Placental epithelial cell (primary cell): ENCODE data around the gene HERC5. TPM values are rescaled to one million over a fixed set of nuclear protein-coding genes. Genes with fewer than 3 reads are reported as not detected.

ENCODE experiments used
- total RNA-seq: library from RNA; depleted of rRNA; stranded (reverse); fragments of >200 nt; gene quantifications from 2 replicates; pipeline ENCODE4 v1.2.3, GENCODE V29; 2012

Gene HERC5
- total RNA-seq: 0.33 TPM in 1 of 2 replicates, not detected in the other

DNA sequence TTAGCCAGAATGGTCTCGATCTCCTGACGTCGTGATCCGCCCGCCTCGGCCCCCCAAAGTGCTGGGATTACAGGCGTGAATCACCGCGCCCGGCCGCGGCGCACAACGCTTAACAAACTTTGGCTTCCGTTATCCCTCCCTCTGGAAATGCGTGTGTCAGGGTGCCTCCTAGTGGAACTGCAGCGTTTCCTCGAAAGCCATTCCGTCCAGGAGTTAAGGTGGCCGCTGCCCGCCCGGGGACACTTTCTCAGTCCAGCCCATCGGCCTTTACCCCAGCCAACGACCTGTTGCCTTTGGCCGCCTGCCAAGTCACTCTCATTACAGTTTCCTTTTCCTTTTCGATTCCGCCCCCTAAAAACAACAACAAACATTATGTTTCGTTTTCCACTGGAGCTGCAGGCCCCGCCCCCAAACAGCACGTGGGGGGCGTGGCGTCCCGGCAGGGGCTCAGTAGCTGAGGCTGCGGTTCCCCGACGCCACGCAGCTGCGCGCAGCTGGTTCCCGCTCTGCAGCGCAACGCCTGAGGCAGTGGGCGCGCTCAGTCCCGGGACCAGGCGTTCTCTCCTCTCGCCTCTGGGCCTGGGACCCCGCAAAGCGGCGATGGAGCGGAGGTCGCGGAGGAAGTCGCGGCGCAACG lies at the start of gene HERC5:
TSS of gene HERC5 (plus strand) at position 450 of the 637 bp plus-strand sequence. CDS start at position 601, 151 bp downstream.

DNA sequence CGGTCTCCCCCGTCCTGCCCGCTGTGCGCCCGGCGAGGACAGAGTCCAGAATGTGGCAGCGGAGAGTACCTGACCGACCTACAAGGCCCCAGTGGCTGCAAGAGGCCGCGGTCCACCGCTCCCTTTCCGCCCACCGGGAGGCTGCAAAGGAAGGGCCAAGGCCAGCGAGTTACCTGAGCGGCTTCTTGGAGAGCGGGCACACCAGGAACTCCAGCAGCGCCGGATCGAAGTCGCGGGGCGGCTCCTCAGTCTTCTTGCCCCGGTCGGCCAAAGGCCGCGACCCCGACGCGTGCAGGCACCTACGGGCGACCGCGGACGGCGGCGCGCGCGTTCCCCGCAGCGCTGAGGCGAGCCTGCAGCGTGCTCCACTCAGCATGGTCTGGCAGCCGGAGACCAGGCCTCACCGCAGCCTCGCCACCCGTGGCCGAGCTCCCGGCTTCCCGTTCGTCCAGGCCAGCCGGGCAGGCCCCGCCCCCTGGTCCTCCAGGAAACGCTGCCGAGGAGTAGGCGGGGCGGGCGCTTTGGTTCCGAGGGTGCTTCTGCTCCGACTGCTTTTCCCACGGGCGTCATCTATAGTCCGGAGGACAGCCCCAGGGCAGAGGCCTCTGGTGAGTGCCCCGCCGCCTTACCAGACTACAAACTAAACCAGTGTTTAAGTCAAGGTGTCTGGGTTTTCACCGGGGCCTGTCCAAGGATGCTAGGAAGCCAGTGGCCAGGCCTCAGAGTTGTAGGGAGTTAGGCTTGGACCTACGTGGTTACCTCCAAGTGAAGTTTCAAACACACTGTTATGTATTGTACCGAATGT lies 66.6 kb downstream of the HERC5 start, which contains the start of gene PYURF:
TSS of gene PYURF (minus strand) at position 452 of the 805 bp plus-strand sequence. CDS start at position 376, 76 bp downstream.

Other genes with a start within 250 kb of the HERC5 start
- gene PPM1K, start 172.6 kb upstream of the HERC5 start, total RNA-seq: 11.8 and 17.7 TPM in 2 replicates
- gene HERC6, start 78.3 kb upstream of the HERC5 start, total RNA-seq: 0.22 and 0.39 TPM in 2 replicates
- gene PYURF, start 66.7 kb downstream of the HERC5 start, total RNA-seq: 48.6 and 75.0 TPM in 2 replicates
- 46.7 and 57.7 TPM in 2 replicates for gene HERC3, start 135.4 kb downstream of the HERC5 start, total RNA-seq
- gene NAP1L5, start 240.7 kb downstream of the HERC5 start, total RNA-seq: 1.2 and 1.7 TPM in 2 replicates